Measurements from ENCODE around the gene SSR4.

The SSR4 gene

GRCh38 chrX:153829799-153830639 is 35.6 kb downstream of the SSR4 start, which contains the start of gene PDZD4:
Gene PDZD4, minus strand, starts transcription at chrX:153830544. Its CDS starts 246 bp downstream, at chrX:153830298.
- DNase-seq (ENCODE audit: low read depth in 2 of 2) = no peak

GRCh38 chrX:153830640-153831428 is 36.4 kb downstream of the SSR4 start:
- DNase-seq (ENCODE audit: low read depth in 2 of 2) = no peak

GRCh38 chrX:153831429-153832150 is 37.1 kb downstream of the SSR4 start:
- DNase-seq (ENCODE audit: low read depth in 2 of 2) = no peak

- DNase-seq (ENCODE audit: low read depth in 2 of 2) = no peak
Measured at GRCh38 chrX:153832728-153833127, 38.3 kb downstream of the SSR4 start.

GRCh38 chrX:153836921-153837320 is 42.5 kb downstream of the SSR4 start:
- DNase-seq (ENCODE audit: low read depth in 2 of 2) = no peak

GRCh38 chrX:153844509-153845082 is 50.1 kb downstream of the SSR4 start:
- no peak for DNase-seq (ENCODE audit: low read depth in 2 of 2)

- no peak for DNase-seq (ENCODE audit: low read depth in 2 of 2)
Measured at GRCh38 chrX:153845195-153845594, 50.7 kb downstream of the SSR4 start.

- DNase-seq (ENCODE audit: low read depth in 2 of 2) = no peak
Measured at GRCh38 chrX:153845842-153846241, 51.4 kb downstream of the SSR4 start.
